CD4-positive, alpha-beta memory T cell (primary cell): ENCODE results near the gene TPK1. TPM values are rescaled to one million over a fixed set of nuclear protein-coding genes. Genes with fewer than 3 reads are reported as not detected.
"Not testable (repeated sequence)": the region's sequence is repeated elsewhere in the genome, so short reads cannot be mapped to it uniquely, and the experiment has no call there.

Experiments used
- CTCF ChIA-PET: fragments of 350-600 bp; sonication (Branson Sonifier 250); formaldehyde crosslinking; loops from one replicate; lab custom pipeline; 2021; ENCODE audit warnings: inconsistent platforms; ENCODE audit not compliant: partially characterized antibody; lab: Charles Lee
- POLR2A ChIA-PET: fragments of 350-600 bp; sonication (Branson Sonifier 250); formaldehyde crosslinking; loops from one replicate; lab custom pipeline; 2021; ENCODE audit not compliant: partially characterized antibody; lab: Charles Lee
- DNase-seq, 5 donors: peaks; one replicate each; pipeline versions ENCODE4 v3.0.0 to v3.0.0-alpha.2; 2020 to 2022; ENCODE audit warnings: mixed read lengths in 1 of 5
- H3K27ac ChIP-seq: one replicate; pipeline ENCODE4 v1.7.0; 2013; ENCODE audit warnings: low read depth, low read length
- H3K27me3 ChIP-seq: 2 replicates; pipeline ENCODE4 v1.7.0; 2013; ENCODE audit warnings: mild to moderate bottlenecking, low read length, moderate library complexity; ENCODE audit not compliant: insufficient read depth
- H3K36me3 ChIP-seq: 2 replicates; pipeline ENCODE4 v1.7.0; 2013; ENCODE audit warnings: mild to moderate bottlenecking, low read length, moderate library complexity; ENCODE audit not compliant: insufficient read depth
- H3K4me1 ChIP-seq: 2 replicates; pipeline ENCODE4 v1.7.0; 2013; ENCODE audit warnings: mild to moderate bottlenecking, low read length, moderate library complexity; ENCODE audit not compliant: insufficient read depth
- H3K4me3 ChIP-seq, 2 donors: one replicate each; pipeline ENCODE4 v1.7.0; 2013; ENCODE audit warnings: low read length in 2 of 2, mild to moderate bottlenecking in 1 of 2
- H3K9me3 ChIP-seq, 2 donors: one replicate each; pipeline ENCODE4 v1.7.0; 2013; ENCODE audit warnings: low read length in 2 of 2, control low read depth in 1 of 2; ENCODE audit not compliant: control insufficient read depth in 1 of 2
- H3K27ac Mint-ChIP-seq, 7 donors: one replicate each; pipeline ENCODE4 v1.8.0; 2020 to 2021; ENCODE audit warnings: mixed read lengths in 7 of 7, mild to moderate bottlenecking in 6 of 7, inconsistent platforms in 3 of 7, moderate library complexity in 3 of 7
- H3K27me3 Mint-ChIP-seq, 2 donors: one replicate each; pipeline ENCODE4 v1.8.0; 2020 to 2021; ENCODE audit warnings: mixed read lengths in 2 of 2
- H3K36me3 Mint-ChIP-seq, 2 donors: one replicate each; pipeline ENCODE4 v1.8.0; 2020 to 2021; ENCODE audit warnings: mixed read lengths in 2 of 2, inconsistent platforms in 1 of 2, mild to moderate bottlenecking in 1 of 2
- H3K4me1 Mint-ChIP-seq, 4 donors: one replicate each; pipeline ENCODE4 v1.8.0; 2020 to 2021; ENCODE audit warnings: mixed read lengths in 4 of 4, mild to moderate bottlenecking in 1 of 4
- H3K4me3 Mint-ChIP-seq, 8 donors: one replicate each; pipeline ENCODE4 v1.8.0; 2020 to 2021; ENCODE audit warnings: mixed read lengths in 8 of 8, mild to moderate bottlenecking in 7 of 8, moderate library complexity in 6 of 8, inconsistent platforms in 3 of 8
- H3K9me3 Mint-ChIP-seq, 8 donors: one replicate each; pipeline ENCODE4 v1.8.0; 2020 to 2021; ENCODE audit warnings: mixed read lengths in 8 of 8, mild to moderate bottlenecking in 5 of 8, inconsistent platforms in 3 of 8, moderate library complexity in 1 of 8
- intact Hi-C: fragments of 100-400 bp; cut with micrococcal nuclease; formaldehyde crosslinking; loops from one replicate; pipeline ENCODE4 v1.15.1; 2023
- polyA plus RNA-seq, 2 donors: library from polyadenylated mRNA; unstranded; fragments of 300-500 nt; fragmentation: Illumina TruSeq; gene quantifications; one replicate each; pipeline ENCODE4 v1.2.3, GENCODE V29; 2021
- total RNA-seq, 2 experiments: library from RNA; stranded (reverse); gene quantifications; one replicate each; pipeline ENCODE4 v1.2.3, GENCODE V29; 2021

The TPK1 gene
- total and polyA plus RNA-seq, 4 experiments from 2014 or later = 25.2 to 30.7 (median 27.8) TPM

- Mint-ChIP-seq H3K9me3 (no peaks in the 10 kb centered on the region), H3K4me1 (no peaks in the 10 kb centered on the region), H3K36me3 (peaks cover 2 to 8% of the 10 kb centered on the region in 2 donors), H3K4me3 (no peak overlapping the region), H3K27ac (no peak overlapping the region), H3K27me3 (no peaks in the 10 kb centered on the region)
- no peaks in the 10 kb centered on the region for H3K27me3 ChIP-seq
- no peaks in the 10 kb centered on the region for H3K9me3 ChIP-seq
- CTCF ChIA-PET = no interaction called here
- no peak overlapping the region for H3K4me3 ChIP-seq
- intact Hi-C loops = no loop called here
- no peak overlapping the region for H3K27ac ChIP-seq
- no peak for DNase-seq
- no peaks in the 10 kb centered on the region for H3K36me3 ChIP-seq
- no peaks in the 10 kb centered on the region for H3K4me1 ChIP-seq
- POLR2A ChIA-PET = no interaction called here
These were observed 390.3 kb downstream of the TPK1 start for GRCh38 chr7:144445590-144445989.

- Mint-ChIP-seq H3K27me3 (peaks cover 0 to 2% of the 10 kb centered on the region in 2 donors), H3K27ac (no peak overlapping the region), H3K4me3 (no peak overlapping the region), H3K36me3 (no peaks in the 10 kb centered on the region), H3K9me3 (peaks cover 0 to 2% (median 0%) of the 10 kb centered on the region in 8 donors), H3K4me1 (no peaks in the 10 kb centered on the region)
- ChIA-PET POLR2A (no interaction called here), CTCF (no interaction called here)
- no peak for DNase-seq
- no peak overlapping the region for H3K4me3 ChIP-seq
- H3K36me3 ChIP-seq = no peaks in the 10 kb centered on the region
- H3K9me3 ChIP-seq = no peaks in the 10 kb centered on the region
- H3K27ac ChIP-seq = no peak overlapping the region
- no peaks in the 10 kb centered on the region for H3K4me1 ChIP-seq
- H3K27me3 ChIP-seq = no peaks in the 10 kb centered on the region
- intact Hi-C loops = no loop called here
These were observed 396.1 kb downstream of the TPK1 start for GRCh38 chr7:144439717-144440205.

- Mint-ChIP-seq H3K4me1 (no peaks in the 10 kb centered on the region), H3K9me3 (peaks cover 0 to 2% (median 0%) of the 10 kb centered on the region in 8 donors), H3K27ac (peak overlapping the region in 1 of 7 donors; percentile 5), H3K27me3 (peaks cover 0 to 2% of the 10 kb centered on the region in 2 donors), H3K4me3 (no peak overlapping the region), H3K36me3 (no peaks in the 10 kb centered on the region)
- ChIA-PET CTCF (interaction anchor here (1.3 to 2.0 kb wide), 2 partner anchors 8 to 311 kb away, joined by 3 to 4 read pairs; no protein-coding TSS in a partner anchor), POLR2A (no interaction called here)
- Histone ChIP-seq H3K36me3 (no peaks in the 10 kb centered on the region), H3K9me3 (no peaks in the 10 kb centered on the region), H3K4me1 (no peaks in the 10 kb centered on the region), H3K27me3 (no peaks in the 10 kb centered on the region), H3K27ac (no peak overlapping the region), H3K4me3 (no peak overlapping the region)
- intact Hi-C loops = no loop called here
- DNase-seq = no peak
These were observed 397.1 kb downstream of the TPK1 start for GRCh38 chr7:144438759-144439158.

GRCh38 chr7:144437370-144438191 is 398.3 kb downstream of the TPK1 start:
- peaks cover 0 to 2% (median 0%) of the 10 kb centered on the region in 8 donors for H3K9me3 Mint-ChIP-seq
- H3K36me3 Mint-ChIP-seq = no peaks in the 10 kb centered on the region
- peaks cover 0 to 5% of the 10 kb centered on the region in 2 donors for H3K27me3 Mint-ChIP-seq
- POLR2A ChIA-PET = no interaction called here
- CTCF ChIA-PET = interaction anchor here (0.8 to 2.0 kb wide), 4 partner anchors 9 to 310 kb away, joined by 3 to 4 read pairs (median 3); no protein-coding TSS in a partner anchor
- DNase-seq = peak in 4 of 5 donors; percentile 22 to 27 (median 23)
- no peaks in the 10 kb centered on the region for H3K27me3 ChIP-seq
- H3K4me3 Mint-ChIP-seq = no peak overlapping the region
- H3K27ac Mint-ChIP-seq = no peak overlapping the region
- no peaks in the 10 kb centered on the region for H3K4me1 ChIP-seq
- no peaks in the 10 kb centered on the region for H3K36me3 ChIP-seq
- H3K27ac ChIP-seq = no peak overlapping the region
- no peak overlapping the region for H3K4me3 ChIP-seq
- intact Hi-C loops = no loop called here
- no peaks in the 10 kb centered on the region for H3K4me1 Mint-ChIP-seq
- no peaks in the 10 kb centered on the region for H3K9me3 ChIP-seq

GRCh38 chr7:144436500-144436899 is 399.4 kb downstream of the TPK1 start:
- H3K9me3 ChIP-seq = no peaks in the 10 kb centered on the region
- no peaks in the 10 kb centered on the region for H3K36me3 ChIP-seq
- no peaks in the 10 kb centered on the region for H3K27me3 ChIP-seq
- H3K27ac ChIP-seq = no peak overlapping the region
- no peaks in the 10 kb centered on the region for H3K4me1 ChIP-seq
- intact Hi-C loops = no loop called here
- POLR2A ChIA-PET = no interaction called here
- no peak for DNase-seq
- H3K27ac Mint-ChIP-seq = no peak overlapping the region
- H3K36me3 Mint-ChIP-seq = no peaks in the 10 kb centered on the region
- peaks cover 0 to 2% (median 0%) of the 10 kb centered on the region in 8 donors for H3K9me3 Mint-ChIP-seq
- no peaks in the 10 kb centered on the region for H3K4me1 Mint-ChIP-seq
- no peak overlapping the region for H3K4me3 Mint-ChIP-seq
- CTCF ChIA-PET = interaction anchor here (0.8 kb wide), 1 partner anchor 11 kb away, joined by 3 read pairs; no protein-coding TSS in a partner anchor
- no peak overlapping the region for H3K4me3 ChIP-seq
- H3K27me3 Mint-ChIP-seq = peaks cover 0 to 5% of the 10 kb centered on the region in 2 donors

GRCh38 chr7:144428431-144428830 is 407.4 kb downstream of the TPK1 start:
- CTCF ChIA-PET = no interaction called here
- Histone ChIP-seq H3K36me3 (no peaks in the 10 kb centered on the region), H3K27me3 (no peaks in the 10 kb centered on the region), H3K9me3 (no peaks in the 10 kb centered on the region), H3K27ac (no peak overlapping the region), H3K4me3 (no peak overlapping the region), H3K4me1 (no peaks in the 10 kb centered on the region)
- POLR2A ChIA-PET = no interaction called here
- DNase-seq = no peak
- intact Hi-C loops = no loop called here
- H3K9me3 Mint-ChIP-seq = peaks cover 0 to 42% (median 23%) of the 10 kb centered on the region in 8 donors
- no peak overlapping the region for H3K27ac Mint-ChIP-seq
- H3K4me3 Mint-ChIP-seq = no peak overlapping the region
- peaks cover 5 to 11% of the 10 kb centered on the region in 2 donors for H3K36me3 Mint-ChIP-seq
- peaks cover 6 to 7% of the 10 kb centered on the region in 2 donors for H3K27me3 Mint-ChIP-seq
- H3K4me1 Mint-ChIP-seq = no peaks in the 10 kb centered on the region

- H3K4me3 Mint-ChIP-seq, H3K9me3 ChIP-seq, H3K4me1 ChIP-seq, H3K27ac Mint-ChIP-seq, H3K27me3 Mint-ChIP-seq, CTCF ChIA-PET, H3K4me1 Mint-ChIP-seq, intact Hi-C loops, DNase-seq, H3K36me3 ChIP-seq, H3K4me3 ChIP-seq, H3K27ac ChIP-seq, POLR2A ChIA-PET, H3K27me3 ChIP-seq: not testable (repeated sequence)
- H3K9me3 Mint-ChIP-seq = peaks cover 0 to 42% (median 23%) of the 10 kb centered on the region in 8 donors
- H3K36me3 Mint-ChIP-seq = peaks cover 5 to 11% of the 10 kb centered on the region in 2 donors
These were observed 408.3 kb downstream of the TPK1 start for GRCh38 chr7:144427539-144427938.
